ENCODE measurements around the gene MTERF2.
"Not testable (repeated sequence)": the region's sequence is repeated elsewhere in the genome, so short reads cannot be mapped to it uniquely, and the experiment has no call there.

The MTERF2 gene

DNA sequence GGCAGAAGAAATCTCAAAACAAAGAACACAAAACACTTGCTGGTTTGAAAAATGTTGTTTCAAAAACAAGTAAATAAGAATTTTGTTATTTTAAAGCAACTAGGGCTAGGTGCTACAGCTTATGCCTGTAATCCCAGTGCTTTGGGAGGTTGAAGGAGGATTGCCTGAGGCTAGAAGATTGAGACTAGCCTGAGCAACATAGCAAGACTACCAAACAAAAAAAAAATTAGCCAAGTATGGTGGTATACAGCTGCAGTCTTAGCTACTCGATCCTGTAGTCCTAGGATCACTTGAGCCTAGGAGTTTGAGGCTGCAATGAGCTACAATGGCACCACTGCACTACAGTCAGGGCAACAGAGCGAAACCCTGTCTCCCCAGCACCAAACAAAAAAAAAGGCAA, 32.6 kb upstream of the MTERF2 start:
- Histone ChIP-seq H3K36me3 (ENCODE audit: control insufficient read depth in 1 of 2, insufficient read depth in 2 of 2, low read length in 2 of 2) (no peaks in the 10 kb centered on the region), H3K4me3 (ENCODE audit: low read depth in 1 of 2, low read length in 2 of 2) (no peak overlapping the region), H3K4me1 (ENCODE audit: control insufficient read depth in 1 of 2, insufficient read depth in 2 of 2, low read length in 2 of 2) (peaks cover 0 to 3% of the 10 kb centered on the region in 2 donors), H3K9me3 (ENCODE audit: control insufficient read depth in 1 of 2, low read length in 2 of 2) (no peaks in the 10 kb centered on the region), H3K27ac (ENCODE audit: low read length) (no peak overlapping the region), H3K27me3 (ENCODE audit: low read depth, low read length) (no peaks in the 10 kb centered on the region)

DNA sequence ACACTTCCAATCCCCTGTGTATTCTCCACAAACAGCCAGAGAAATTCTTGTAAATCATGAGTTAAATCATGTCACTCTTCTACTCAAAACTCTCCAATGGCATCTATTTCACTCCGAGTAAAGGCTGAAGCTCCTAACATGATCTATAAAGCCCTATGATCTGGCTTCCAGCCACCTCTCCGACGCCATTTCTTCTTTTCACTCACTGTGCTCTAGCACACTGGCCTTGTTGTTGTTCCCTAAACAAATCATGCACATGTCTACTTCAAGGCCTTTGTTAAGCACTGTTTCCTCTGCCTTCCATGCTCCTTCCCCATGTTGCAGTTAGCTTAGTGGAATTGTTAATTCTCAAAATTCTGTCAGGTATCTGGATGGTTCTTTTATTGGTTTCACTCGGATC, 30.1 kb upstream of the MTERF2 start:
- H3K4me3 ChIP-seq (ENCODE audit: low read depth in 1 of 2, low read length in 2 of 2), result no peak overlapping the region
- H3K9me3 ChIP-seq (ENCODE audit: control insufficient read depth in 1 of 2, low read length in 2 of 2), result no peaks in the 10 kb centered on the region
- no peaks in the 10 kb centered on the region for H3K27me3 ChIP-seq (ENCODE audit: low read depth, low read length)
- no peak overlapping the region for H3K27ac ChIP-seq (ENCODE audit: low read length)
- no peaks in the 10 kb centered on the region for H3K4me1 ChIP-seq (ENCODE audit: control insufficient read depth in 1 of 2, insufficient read depth in 2 of 2, low read length in 2 of 2)
- no peaks in the 10 kb centered on the region for H3K36me3 ChIP-seq (ENCODE audit: control insufficient read depth in 1 of 2, insufficient read depth in 2 of 2, low read length in 2 of 2)

DNA sequence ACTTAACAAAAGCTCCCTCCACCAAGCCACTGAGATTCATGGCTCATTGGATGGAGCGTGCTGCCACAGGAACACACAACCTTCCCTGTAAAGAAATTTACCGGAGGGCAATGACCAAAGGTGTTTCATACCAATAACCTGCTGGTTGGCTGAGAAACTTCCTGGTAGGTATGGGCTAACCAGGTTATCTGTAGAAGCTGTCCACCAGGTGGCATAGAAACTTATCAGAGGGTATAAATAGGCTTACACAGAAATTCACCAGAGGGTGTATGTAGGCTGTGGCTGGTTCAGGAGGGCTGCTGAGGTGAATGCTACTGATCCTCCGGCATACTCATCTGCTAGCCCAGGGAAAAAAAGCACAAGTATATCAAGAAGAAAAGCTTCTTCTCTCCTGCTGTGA, 27.1 kb upstream of the MTERF2 start:
- no peaks in the 10 kb centered on the region for H3K27me3 ChIP-seq (ENCODE audit: low read depth, low read length)
- H3K27ac ChIP-seq (ENCODE audit: low read length), result no peak overlapping the region
- H3K4me1 ChIP-seq (ENCODE audit: control insufficient read depth in 1 of 2, insufficient read depth in 2 of 2, low read length in 2 of 2), result no peaks in the 10 kb centered on the region
- H3K4me3 ChIP-seq (ENCODE audit: low read depth in 1 of 2, low read length in 2 of 2), result no peak overlapping the region
- no peaks in the 10 kb centered on the region for H3K36me3 ChIP-seq (ENCODE audit: control insufficient read depth in 1 of 2, insufficient read depth in 2 of 2, low read length in 2 of 2)
- no peaks in the 10 kb centered on the region for H3K9me3 ChIP-seq (ENCODE audit: control insufficient read depth in 1 of 2, low read length in 2 of 2)

DNA sequence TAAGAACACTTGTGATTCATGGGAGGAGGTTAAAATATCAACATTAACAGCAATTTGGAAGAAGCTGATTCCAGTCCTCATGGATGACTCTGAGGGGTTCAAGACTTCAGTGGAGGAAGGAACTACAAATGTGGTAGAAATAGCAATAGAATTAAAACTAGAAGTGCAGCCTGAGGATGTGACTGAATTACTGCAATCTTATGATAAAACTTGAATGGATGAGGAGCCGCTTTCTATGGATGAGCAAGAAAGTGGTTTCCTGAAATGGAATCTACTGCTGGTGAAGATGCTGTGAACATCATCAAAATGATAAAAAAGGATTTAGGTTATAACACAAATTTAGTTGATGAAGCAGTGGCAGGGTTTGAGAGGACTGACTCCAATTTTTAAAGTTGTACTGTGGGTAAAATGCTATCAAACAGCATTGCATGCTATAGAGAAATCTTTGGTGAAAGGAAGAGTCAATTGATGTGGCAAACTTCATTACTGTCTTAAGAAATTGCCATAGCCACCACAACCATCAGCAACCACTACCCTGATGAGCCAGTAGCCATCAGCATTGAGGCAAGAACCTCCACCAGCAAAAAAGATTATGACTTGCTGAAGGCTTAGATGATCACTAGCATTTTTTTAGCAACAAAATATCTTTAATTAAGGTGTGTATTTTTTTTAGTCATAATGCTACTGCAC, 25.9 kb upstream of the MTERF2 start:
- Histone ChIP-seq H3K9me3 (ENCODE audit: control insufficient read depth in 1 of 2, low read length in 2 of 2) (no peaks in the 10 kb centered on the region), H3K27me3 (ENCODE audit: low read depth, low read length) (no peaks in the 10 kb centered on the region), H3K36me3 (ENCODE audit: control insufficient read depth in 1 of 2, insufficient read depth in 2 of 2, low read length in 2 of 2) (no peaks in the 10 kb centered on the region), H3K4me1 (ENCODE audit: control insufficient read depth in 1 of 2, insufficient read depth in 2 of 2, low read length in 2 of 2) (no peaks in the 10 kb centered on the region), H3K4me3 (ENCODE audit: low read depth in 1 of 2, low read length in 2 of 2) (no peak overlapping the region), H3K27ac (ENCODE audit: low read length) (no peak overlapping the region)

DNA sequence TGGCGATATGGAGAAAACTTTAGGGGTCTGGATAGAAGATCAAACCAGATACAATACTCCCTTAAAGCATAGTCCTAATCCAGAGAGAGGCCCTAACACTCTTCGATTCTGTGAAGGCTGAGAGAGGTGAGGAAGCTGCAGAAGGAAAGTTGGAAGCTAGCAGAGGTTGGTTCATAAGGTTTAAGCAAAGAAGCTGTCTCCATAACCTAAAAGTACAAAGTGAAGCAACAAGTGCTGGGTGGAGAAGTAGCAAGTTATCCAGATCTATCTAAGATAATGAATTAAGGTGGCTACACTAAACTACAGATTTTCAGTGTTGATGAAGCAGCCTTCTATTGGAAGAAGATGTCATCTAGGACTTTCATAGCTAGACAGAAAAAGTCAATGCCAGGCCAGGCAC, 24.6 kb upstream of the MTERF2 start:
- H3K27me3 ChIP-seq (ENCODE audit: low read depth, low read length), result no peaks in the 10 kb centered on the region
- H3K36me3 ChIP-seq (ENCODE audit: control insufficient read depth in 1 of 2, insufficient read depth in 2 of 2, low read length in 2 of 2), result no peaks in the 10 kb centered on the region
- H3K27ac ChIP-seq (ENCODE audit: low read length), result no peak overlapping the region
- H3K9me3 ChIP-seq (ENCODE audit: control insufficient read depth in 1 of 2, low read length in 2 of 2), result no peaks in the 10 kb centered on the region
- no peaks in the 10 kb centered on the region for H3K4me1 ChIP-seq (ENCODE audit: control insufficient read depth in 1 of 2, insufficient read depth in 2 of 2, low read length in 2 of 2)
- H3K4me3 ChIP-seq (ENCODE audit: low read depth in 1 of 2, low read length in 2 of 2), result no peak overlapping the region

DNA sequence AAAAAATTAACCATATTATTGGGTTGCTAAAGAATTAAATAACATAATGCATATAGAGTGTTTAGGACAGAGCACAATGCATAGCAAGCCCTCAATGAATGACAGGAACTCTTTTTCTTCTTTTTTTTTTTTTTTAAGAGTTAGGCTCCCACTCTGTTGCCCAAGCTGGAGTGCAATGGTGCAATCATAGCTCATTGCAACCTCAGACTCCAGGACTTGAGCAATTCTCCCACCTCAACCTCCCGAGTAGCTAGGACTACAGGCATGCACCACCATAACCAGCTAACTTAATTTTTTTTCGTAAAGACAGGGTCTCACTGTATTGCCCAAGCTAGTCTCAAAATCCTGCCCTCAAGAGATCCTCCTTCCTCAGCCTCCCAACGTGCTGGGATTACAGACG, 20.5 kb upstream of the MTERF2 start:
- Histone ChIP-seq H3K36me3 (ENCODE audit: control insufficient read depth in 1 of 2, insufficient read depth in 2 of 2, low read length in 2 of 2) (no peaks in the 10 kb centered on the region), H3K4me3 (ENCODE audit: low read depth in 1 of 2, low read length in 2 of 2) (no peak overlapping the region), H3K27ac (ENCODE audit: low read length) (no peak overlapping the region), H3K27me3 (ENCODE audit: low read depth, low read length) (no peaks in the 10 kb centered on the region), H3K9me3 (ENCODE audit: control insufficient read depth in 1 of 2, low read length in 2 of 2) (no peaks in the 10 kb centered on the region), H3K4me1 (ENCODE audit: control insufficient read depth in 1 of 2, insufficient read depth in 2 of 2, low read length in 2 of 2) (no peaks in the 10 kb centered on the region)

DNA sequence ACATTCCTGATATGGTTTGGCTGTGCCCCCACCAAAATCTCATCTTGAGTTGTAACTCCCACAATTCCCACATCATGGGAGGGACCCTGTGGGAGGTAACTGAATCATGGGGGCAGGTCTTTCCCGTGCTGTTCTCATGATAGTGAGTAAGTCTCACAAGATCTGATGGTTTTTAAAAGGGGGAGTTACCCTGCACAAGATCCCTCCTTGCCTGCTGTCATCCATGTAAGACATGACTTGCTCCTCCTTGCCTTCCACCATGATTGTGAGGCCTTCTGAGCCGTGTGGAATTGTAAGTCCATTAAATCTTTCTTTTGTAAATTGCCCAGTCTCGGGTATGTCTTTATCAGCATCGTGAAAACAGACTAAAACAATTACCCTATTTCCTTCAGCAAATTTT, 15.7 kb upstream of the MTERF2 start:
- peaks cover 4 to 14% of the 10 kb centered on the region in 2 donors for H3K36me3 ChIP-seq (ENCODE audit: control insufficient read depth in 1 of 2, insufficient read depth in 2 of 2, low read length in 2 of 2)
- not testable (repeated sequence) for H3K4me3 ChIP-seq (ENCODE audit: low read depth in 1 of 2, low read length in 2 of 2); H3K27me3 ChIP-seq (ENCODE audit: low read depth, low read length); H3K27ac ChIP-seq (ENCODE audit: low read length); H3K9me3 ChIP-seq (ENCODE audit: control insufficient read depth in 1 of 2, low read length in 2 of 2); H3K4me1 ChIP-seq (ENCODE audit: control insufficient read depth in 1 of 2, insufficient read depth in 2 of 2, low read length in 2 of 2)

DNA sequence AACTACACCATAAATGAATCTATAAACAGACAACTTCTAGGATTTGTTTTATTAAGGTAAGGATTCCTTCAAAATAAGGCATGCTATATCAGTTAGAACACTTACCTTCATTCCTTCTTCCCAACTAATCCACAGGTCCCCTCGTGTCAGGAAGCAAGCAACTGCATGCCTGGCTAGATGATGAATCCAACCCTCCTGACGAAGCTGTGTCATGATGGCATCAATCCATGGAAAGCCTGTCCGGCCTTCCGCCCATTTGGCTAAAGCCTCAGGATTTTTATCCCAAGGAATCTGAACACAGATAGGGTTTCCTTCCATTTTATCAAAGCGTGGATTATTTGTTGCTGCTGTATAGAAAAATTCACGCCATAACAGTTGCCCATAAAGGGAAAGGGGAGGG, 12.5 kb upstream of the MTERF2 start:
- Histone ChIP-seq H3K36me3 (ENCODE audit: control insufficient read depth in 1 of 2, insufficient read depth in 2 of 2, low read length in 2 of 2) (peaks cover 8 to 32% of the 10 kb centered on the region in 2 donors), H3K4me3 (ENCODE audit: low read depth in 1 of 2, low read length in 2 of 2) (no peak overlapping the region), H3K9me3 (ENCODE audit: control insufficient read depth in 1 of 2, low read length in 2 of 2) (no peaks in the 10 kb centered on the region), H3K27ac (ENCODE audit: low read length) (no peak overlapping the region), H3K27me3 (ENCODE audit: low read depth, low read length) (no peaks in the 10 kb centered on the region), H3K4me1 (ENCODE audit: control insufficient read depth in 1 of 2, insufficient read depth in 2 of 2, low read length in 2 of 2) (no peaks in the 10 kb centered on the region)

DNA sequence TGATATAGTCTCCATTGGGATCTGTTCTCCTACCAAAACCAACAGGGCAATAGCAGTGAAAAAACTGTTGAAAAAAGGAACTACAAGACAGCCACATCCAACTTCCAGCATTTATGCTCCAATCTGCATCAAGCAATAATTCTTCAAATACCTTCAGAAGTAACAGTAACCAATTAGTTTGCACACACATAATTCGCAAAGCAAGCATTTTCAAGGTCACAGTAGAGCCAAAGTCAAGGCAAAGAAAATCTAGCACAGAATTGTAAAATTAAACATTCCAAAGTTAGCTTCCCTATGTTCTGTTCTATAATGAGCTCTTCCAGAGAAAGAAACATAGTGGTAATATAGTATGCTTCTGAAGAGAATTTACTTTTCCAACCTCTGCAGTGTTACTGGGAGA, 11.0 kb upstream of the MTERF2 start:
- no peaks in the 10 kb centered on the region for H3K4me1 ChIP-seq (ENCODE audit: control insufficient read depth in 1 of 2, insufficient read depth in 2 of 2, low read length in 2 of 2)
- H3K4me3 ChIP-seq (ENCODE audit: low read depth in 1 of 2, low read length in 2 of 2), result no peak overlapping the region
- no peak overlapping the region for H3K27ac ChIP-seq (ENCODE audit: low read length)
- no peaks in the 10 kb centered on the region for H3K27me3 ChIP-seq (ENCODE audit: low read depth, low read length)
- peaks cover 8 to 32% of the 10 kb centered on the region in 2 donors for H3K36me3 ChIP-seq (ENCODE audit: control insufficient read depth in 1 of 2, insufficient read depth in 2 of 2, low read length in 2 of 2)
- no peaks in the 10 kb centered on the region for H3K9me3 ChIP-seq (ENCODE audit: control insufficient read depth in 1 of 2, low read length in 2 of 2)

DNA sequence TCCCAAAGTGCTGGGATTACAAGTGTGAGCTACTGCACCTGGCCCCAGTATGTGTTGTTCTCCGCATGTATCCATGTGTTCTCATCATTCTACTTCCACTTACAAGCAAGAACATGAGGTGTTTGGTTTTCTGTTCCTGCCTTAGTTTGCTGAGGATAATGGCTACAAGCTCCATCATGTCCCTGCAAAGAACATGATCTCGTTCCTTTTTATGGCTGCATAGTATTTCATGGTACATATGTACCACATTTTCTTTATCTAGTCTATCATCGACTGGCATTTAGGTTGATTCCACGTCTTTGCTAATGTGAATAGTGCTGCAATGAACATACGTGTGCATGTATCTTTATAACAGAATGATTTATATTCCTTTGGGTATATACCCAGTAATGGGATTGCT, 9.2 kb upstream of the MTERF2 start:
- H3K27ac ChIP-seq (ENCODE audit: low read length); H3K4me3 ChIP-seq (ENCODE audit: low read depth in 1 of 2, low read length in 2 of 2); H3K9me3 ChIP-seq (ENCODE audit: control insufficient read depth in 1 of 2, low read length in 2 of 2); H3K27me3 ChIP-seq (ENCODE audit: low read depth, low read length); H3K4me1 ChIP-seq (ENCODE audit: control insufficient read depth in 1 of 2, insufficient read depth in 2 of 2, low read length in 2 of 2): not testable (repeated sequence)
- peaks cover 8 to 32% of the 10 kb centered on the region in 2 donors for H3K36me3 ChIP-seq (ENCODE audit: control insufficient read depth in 1 of 2, insufficient read depth in 2 of 2, low read length in 2 of 2)

DNA sequence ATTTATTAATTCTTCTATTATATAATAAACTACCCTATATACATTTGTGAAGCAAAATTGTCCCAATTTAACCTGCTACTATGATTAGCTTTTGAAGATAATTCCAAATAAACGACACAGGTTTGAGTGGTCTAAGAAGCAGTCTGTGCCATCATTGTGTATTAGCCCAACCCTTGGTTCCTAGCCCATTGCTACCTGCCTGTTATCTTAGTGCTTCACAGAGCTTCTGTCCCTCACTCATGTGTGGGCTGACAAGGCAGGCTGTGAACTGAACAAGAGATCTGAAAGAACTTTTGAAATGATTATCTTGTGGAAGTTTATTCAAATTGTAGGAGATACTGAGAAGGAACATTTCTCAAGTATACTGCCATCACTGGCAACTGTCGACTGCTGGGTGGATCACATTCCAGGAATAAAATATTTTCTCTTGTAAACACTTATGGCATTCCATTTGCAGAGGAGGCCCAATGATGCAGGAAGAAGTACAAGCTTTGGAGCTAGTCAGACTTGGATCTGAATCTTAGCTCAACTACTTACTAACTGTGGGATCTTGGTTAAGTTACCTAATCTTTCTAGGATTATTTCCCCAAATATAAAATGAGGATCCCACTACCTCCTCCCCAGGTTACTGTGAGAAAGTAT, 7.8 kb upstream of the MTERF2 start:
- H3K4me1 ChIP-seq (ENCODE audit: control insufficient read depth in 1 of 2, insufficient read depth in 2 of 2, low read length in 2 of 2), result no peaks in the 10 kb centered on the region
- no peak overlapping the region for H3K27ac ChIP-seq (ENCODE audit: low read length)
- no peak overlapping the region for H3K4me3 ChIP-seq (ENCODE audit: low read depth in 1 of 2, low read length in 2 of 2)
- H3K9me3 ChIP-seq (ENCODE audit: control insufficient read depth in 1 of 2, low read length in 2 of 2), result no peaks in the 10 kb centered on the region
- H3K36me3 ChIP-seq (ENCODE audit: control insufficient read depth in 1 of 2, insufficient read depth in 2 of 2, low read length in 2 of 2), result peaks cover 8 to 28% of the 10 kb centered on the region in 2 donors
- no peaks in the 10 kb centered on the region for H3K27me3 ChIP-seq (ENCODE audit: low read depth, low read length)

DNA sequence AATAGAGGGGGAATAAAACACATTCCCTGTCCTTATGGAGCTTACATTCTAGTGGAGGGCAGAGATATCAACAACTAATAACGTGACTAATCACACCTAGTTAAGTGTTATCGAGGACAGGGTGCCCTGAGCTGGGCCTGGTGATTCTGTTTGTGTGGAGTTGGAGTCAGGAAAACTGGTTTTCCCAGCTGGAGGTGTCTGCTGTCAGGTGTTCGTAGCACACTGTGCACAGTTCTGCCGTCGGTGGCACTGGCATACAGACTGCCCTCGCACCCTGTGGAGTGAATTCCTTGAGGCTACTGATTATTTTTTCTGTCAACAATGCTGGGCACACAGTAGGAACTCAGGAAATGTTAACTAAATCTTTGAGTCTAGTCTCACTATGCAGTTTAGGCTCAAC, 900 bp upstream of the MTERF2 start:
- Histone ChIP-seq H3K36me3 (ENCODE audit: control insufficient read depth in 1 of 2, insufficient read depth in 2 of 2, low read length in 2 of 2) (no peaks in the 10 kb centered on the region), H3K4me3 (ENCODE audit: low read depth in 1 of 2, low read length in 2 of 2) (peak overlapping the region in 1 of 2 donors; percentile 87), H3K27ac (ENCODE audit: low read length) (peak overlapping the region; percentile 86), H3K4me1 (ENCODE audit: control insufficient read depth in 1 of 2, insufficient read depth in 2 of 2, low read length in 2 of 2) (peaks cover 6 to 27% of the 10 kb centered on the region in 2 donors), H3K27me3 (ENCODE audit: low read depth, low read length) (no peaks in the 10 kb centered on the region), H3K9me3 (ENCODE audit: control insufficient read depth in 1 of 2, low read length in 2 of 2) (no peaks in the 10 kb centered on the region)
